ENCODE measurements around the gene TJAP1.
"Not testable (repeated sequence)": the region's sequence is repeated elsewhere in the genome, so short reads cannot be mapped to it uniquely, and the experiment has no call there.

Gene TJAP1

GRCh38 chr6:43461936-43462335 lies 15.4 kb upstream of the TJAP1 start:
- Histone ChIP-seq H3K9me3 (ENCODE audit: low read length) (no peaks in the 10 kb centered on the region), H3K27ac (ENCODE audit: low read depth, low read length, poor library complexity, severe bottlenecking) (no peak overlapping the region), H3K27me3 (ENCODE audit: insufficient read depth, low read length) (no peaks in the 10 kb centered on the region), H4K20me1 (ENCODE audit: insufficient read depth, low read length) (no peaks in the 10 kb centered on the region), H3K79me2 (ENCODE audit: insufficient read depth, low read length) (no peaks in the 10 kb centered on the region), H3K9ac (ENCODE audit: low read length) (no peak overlapping the region), H3K4me1 (ENCODE audit: insufficient read depth, low read length, severe bottlenecking) (peaks cover 6% of the 10 kb centered on the region), H3K36me3 (ENCODE audit: insufficient read depth, low read length) (no peaks in the 10 kb centered on the region), H3K4me2 (ENCODE audit: low read length) (no peak overlapping the region), H3K4me3 (ENCODE audit: low read depth, low read length, poor library complexity, severe bottlenecking) (no peak overlapping the region), H3K9me2 (ENCODE audit: low read depth, low read length) (no peaks in the 10 kb centered on the region), H2AFZ (ENCODE audit: low read length) (no peak overlapping the region), H3F3A (ENCODE audit: insufficient read depth, low read length) (no peaks in the 10 kb centered on the region)
- TF ChIP-seq CTCF (IDR thresholded peaks at IDR 0.05; ENCODE audit: low read length) (no peak), EZH2 (IDR thresholded peaks at IDR 0.05; ENCODE audit: borderline replicate concordance, low read length) (no peak)

GRCh38 chr6:43464337-43464736 lies 13.0 kb upstream of the TJAP1 start:
- no peak overlapping the region for H3K4me3 ChIP-seq (ENCODE audit: low read depth, low read length, poor library complexity, severe bottlenecking)
- no peak overlapping the region for H2AFZ ChIP-seq (ENCODE audit: low read length)
- no peaks in the 10 kb centered on the region for H3K9me2 ChIP-seq (ENCODE audit: low read depth, low read length)
- no peak overlapping the region for H3K4me2 ChIP-seq (ENCODE audit: low read length)
- H3K27me3 ChIP-seq (ENCODE audit: insufficient read depth, low read length), result no peaks in the 10 kb centered on the region
- H3F3A ChIP-seq (ENCODE audit: insufficient read depth, low read length), result no peaks in the 10 kb centered on the region
- no peak overlapping the region for H3K27ac ChIP-seq (ENCODE audit: low read depth, low read length, poor library complexity, severe bottlenecking)
- no peak overlapping the region for H3K9ac ChIP-seq (ENCODE audit: low read length)
- H4K20me1 ChIP-seq (ENCODE audit: insufficient read depth, low read length), result no peaks in the 10 kb centered on the region
- H3K4me1 ChIP-seq (ENCODE audit: insufficient read depth, low read length, severe bottlenecking), result no peaks in the 10 kb centered on the region
- H3K79me2 ChIP-seq (ENCODE audit: insufficient read depth, low read length), result no peaks in the 10 kb centered on the region
- H3K9me3 ChIP-seq (ENCODE audit: low read length), result no peaks in the 10 kb centered on the region
- H3K36me3 ChIP-seq (ENCODE audit: insufficient read depth, low read length), result no peaks in the 10 kb centered on the region
- TF ChIP-seq CTCF (IDR thresholded peaks at IDR 0.05; ENCODE audit: low read length) (no peak), EZH2 (IDR thresholded peaks at IDR 0.05; ENCODE audit: borderline replicate concordance, low read length) (no peak)

GRCh38 chr6:43465948-43466347 lies 11.4 kb upstream of the TJAP1 start:
- Histone ChIP-seq H2AFZ (ENCODE audit: low read length) (no peak overlapping the region), H4K20me1 (ENCODE audit: insufficient read depth, low read length) (no peaks in the 10 kb centered on the region), H3K27me3 (ENCODE audit: insufficient read depth, low read length) (no peaks in the 10 kb centered on the region), H3K4me2 (ENCODE audit: low read length) (no peak overlapping the region), H3K9me2 (ENCODE audit: low read depth, low read length) (no peaks in the 10 kb centered on the region), H3F3A (ENCODE audit: insufficient read depth, low read length) (no peaks in the 10 kb centered on the region), H3K9ac (ENCODE audit: low read length) (no peak overlapping the region), H3K4me1 (ENCODE audit: insufficient read depth, low read length, severe bottlenecking) (no peaks in the 10 kb centered on the region), H3K79me2 (ENCODE audit: insufficient read depth, low read length) (no peaks in the 10 kb centered on the region), H3K4me3 (ENCODE audit: low read depth, low read length, poor library complexity, severe bottlenecking) (no peak overlapping the region), H3K27ac (ENCODE audit: low read depth, low read length, poor library complexity, severe bottlenecking) (no peak overlapping the region), H3K36me3 (ENCODE audit: insufficient read depth, low read length) (no peaks in the 10 kb centered on the region), H3K9me3 (ENCODE audit: low read length) (no peaks in the 10 kb centered on the region)
- no peak for TF ChIP-seq EZH2 (IDR thresholded peaks at IDR 0.05; ENCODE audit: borderline replicate concordance, low read length)
- no peak for TF ChIP-seq CTCF (IDR thresholded peaks at IDR 0.05; ENCODE audit: low read length)

GRCh38 chr6:43467265-43467664 lies 10.1 kb upstream of the TJAP1 start:
- H3K9ac ChIP-seq (ENCODE audit: low read length); H4K20me1 ChIP-seq (ENCODE audit: insufficient read depth, low read length); H3F3A ChIP-seq (ENCODE audit: insufficient read depth, low read length); H3K4me3 ChIP-seq (ENCODE audit: low read depth, low read length, poor library complexity, severe bottlenecking); H3K79me2 ChIP-seq (ENCODE audit: insufficient read depth, low read length); H3K9me2 ChIP-seq (ENCODE audit: low read depth, low read length); H3K36me3 ChIP-seq (ENCODE audit: insufficient read depth, low read length); H3K4me2 ChIP-seq (ENCODE audit: low read length); H3K27me3 ChIP-seq (ENCODE audit: insufficient read depth, low read length); H3K4me1 ChIP-seq (ENCODE audit: insufficient read depth, low read length, severe bottlenecking); H3K9me3 ChIP-seq (ENCODE audit: low read length); H3K27ac ChIP-seq (ENCODE audit: low read depth, low read length, poor library complexity, severe bottlenecking); H2AFZ ChIP-seq (ENCODE audit: low read length): not testable (repeated sequence)

Data from OCI-LY1 (cell line).